Endothelial cell of umbilical vein (primary cell): Measurements from ENCODE around the gene OSBPL10. TPM values are rescaled to one million over a fixed set of nuclear protein-coding genes. Genes with fewer than 3 reads are reported as not detected.

Experiments used
- BruUV-seq: library from RNA; stranded (reverse); fragments of 400-500 nt; replicated peaks from 2 replicates; lab custom pipeline; 2021; lab: Mats Ljungman, UMichigan
- CTCF ChIA-PET: fragments of 300-600, 350-600 bp; sonication (Branson Sonifier 250); formaldehyde crosslinking; loops from one replicate; lab custom pipeline; 2021; ENCODE audit warnings: antibody characterized with exemption, inconsistent platforms; lab: Charles Lee
- POLR2A ChIA-PET: fragments of 300-600, 350-600 bp; sonication (Branson Sonifier 250); formaldehyde crosslinking; loops from one replicate; lab custom pipeline; 2021; ENCODE audit warnings: antibody characterized with exemption, inconsistent platforms; lab: Charles Lee
- DNase-seq: peaks from one replicate; pipeline ENCODE4 v3.0.0-alpha.2; 2011; ENCODE audit warnings: low read depth, low spot score
- FAIRE-seq: peaks from 2 replicates; lab custom pipeline; 2011; peaks lifted over from hg19 to GRCh38; lab: Jason Lieb, UNC
- H2AFZ ChIP-seq: 2 replicates; pipeline ENCODE4 v1.6.0; 2012; ENCODE audit warnings: low read depth, low read length, control low read depth, inconsistent platforms
- H3K27ac ChIP-seq: 2 replicates; pipeline ENCODE4 v1.5.1; 2011; ENCODE audit warnings: low read depth, mild to moderate bottlenecking, control low read depth, low read length, moderate library complexity; ENCODE audit not compliant: insufficient read depth
- H3K27me3 ChIP-seq, 2 experiments: 2 replicates each; pipeline versions ENCODE4 v1.6.0 to v1.6.1; 2011; ENCODE audit warnings: low read length in 2 of 2, mixed read lengths in 1 of 2; ENCODE audit not compliant: control insufficient read depth in 2 of 2, insufficient read depth in 2 of 2
- H3K36me3 ChIP-seq, 2 experiments: 2 replicates in 1 of 2; 3 replicates in 1 of 2; pipeline ENCODE4 v1.5.1; 2011; ENCODE audit warnings: low read length in 2 of 2, mild to moderate bottlenecking in 1 of 2, moderate library complexity in 1 of 2; ENCODE audit not compliant: control insufficient read depth in 2 of 2, insufficient read depth in 2 of 2; ENCODE audit errors: extremely low read depth in 1 of 2
- H3K4me1 ChIP-seq: 3 replicates; pipeline ENCODE4 v1.5.1; 2011; ENCODE audit warnings: mild to moderate bottlenecking, low read length; ENCODE audit not compliant: control insufficient read depth, insufficient read depth; ENCODE audit errors: extremely low read depth
- H3K4me2 ChIP-seq: 2 replicates; pipeline ENCODE4 v1.6.1; 2011; ENCODE audit warnings: low read length, control low read depth, mixed read lengths; ENCODE audit not compliant: insufficient read depth
- H3K4me3 ChIP-seq, 3 experiments: fragments of 200-600 bp in 1 of 3; sonication (generic), shearing (Covaris generic) in 1 of 3; replicated peaks in 1 of 3; 2 replicates each; pipeline ENCODE4 v1.5.1; 2011 to 2016; ENCODE audit warnings: control low read depth in 3 of 3, low read length in 3 of 3, mild to moderate bottlenecking in 2 of 3, inconsistent platforms in 1 of 3, low read depth in 1 of 3, moderate library complexity in 1 of 3; ENCODE audit not compliant: insufficient read depth in 1 of 3
- H3K79me2 ChIP-seq: 2 replicates; pipeline ENCODE4 v1.6.0; 2012; ENCODE audit warnings: low read length, inconsistent platforms; ENCODE audit not compliant: control insufficient read depth, insufficient read depth
- H3K9ac ChIP-seq: replicated peaks from 2 replicates; pipeline ENCODE3; 2011; ENCODE audit warnings: low read length, control low read depth; ENCODE audit not compliant: insufficient read depth; ENCODE audit errors: extremely low read depth
- H3K9me1 ChIP-seq: replicated peaks from 3 replicates; pipeline ENCODE4 v1.6.0; 2011; ENCODE audit warnings: mild to moderate bottlenecking, low read length; ENCODE audit not compliant: control insufficient read depth, insufficient read depth; ENCODE audit errors: extremely low read depth
- H3K9me3 ChIP-seq: replicated peaks from 2 replicates; pipeline ENCODE4 v1.5.1; 2012; ENCODE audit warnings: low read length, inconsistent platforms; ENCODE audit not compliant: control insufficient read depth, insufficient read depth
- H4K20me1 ChIP-seq: replicated peaks from 2 replicates; pipeline ENCODE3; 2011; ENCODE audit warnings: mild to moderate bottlenecking, low read length; ENCODE audit not compliant: control insufficient read depth, insufficient read depth; ENCODE audit errors: extremely low read depth
- EZH2 ChIP-seq: IDR thresholded peaks from 2 replicates; pipeline ENCODE4 v1.6.1; 2012; ENCODE audit warnings: borderline replicate concordance, low read depth, mild to moderate bottlenecking, moderate library complexity, low read length, inconsistent platforms; ENCODE audit not compliant: severe bottlenecking
- FOS ChIP-seq: IDR thresholded peaks from 2 replicates; pipeline ENCODE4 v1.6.1; 2011; ENCODE audit warnings: mild to moderate bottlenecking, low read length, moderate library complexity, borderline replicate concordance; ENCODE audit not compliant: insufficient read depth
- GATA2 ChIP-seq: IDR thresholded peaks from 2 replicates; pipeline ENCODE4 v1.7.0; 2011; ENCODE audit warnings: low read depth, mild to moderate bottlenecking, moderate library complexity, mixed read lengths, low read length; ENCODE audit not compliant: insufficient read length, insufficient read depth
- JUN ChIP-seq: IDR thresholded peaks from 2 replicates; pipeline ENCODE4 v1.6.1; 2011; ENCODE audit warnings: borderline replicate concordance, low read depth; ENCODE audit not compliant: insufficient read length, insufficient read depth
- MYC ChIP-seq: IDR thresholded peaks from one replicate; pipeline ENCODE4 v1.6.1; 2011; ENCODE audit warnings: mild to moderate bottlenecking, low read depth, low read length
- POLR2A ChIP-seq: IDR thresholded peaks from 2 replicates; pipeline ENCODE4 v1.6.1; 2012; ENCODE audit warnings: low read depth, mild to moderate bottlenecking, control low read depth, low read length
- POLR2AphosphoS5 ChIP-seq: IDR thresholded peaks from 2 replicates; pipeline ENCODE4 v1.6.1; 2012; ENCODE audit warnings: low read depth, mild to moderate bottlenecking, control low read depth, low read length, moderate library complexity; ENCODE audit not compliant: insufficient read depth
- dilution Hi-C: fragments of 300-500 bp; cut with MboI; formaldehyde crosslinking; loops from one replicate; pipeline ENCODE4 v1.15.0; 2019; ENCODE audit warnings: low sequenced_read_pairs; ENCODE audit not compliant: extremely low pct_ligation_motif_present
- intact Hi-C: fragments of 100-400 bp; cut with micrococcal nuclease; formaldehyde crosslinking; loops from one replicate; pipeline ENCODE4 v1.10.0; 2022
- polyA plus RNA-seq, 4 experiments: library from polyadenylated mRNA; depleted of rRNA in 3 of 4; stranded (reverse) in 3 of 4; unstranded in 1 of 4; fragments of >200 nt; gene quantifications; 2 replicates each; pipeline versions ENCODE4 v1.2.1 to v1.2.3, GENCODE V29; 2011 to 2012; ENCODE audit warnings: missing spikeins in 1 of 4
- total RNA-seq: library from RNA; stranded (reverse); gene quantifications from 2 replicates; pipeline ENCODE4 v1.2.3, GENCODE V29; 2021
- TF ChIP-seq, protein P1 (sequence below), 2 donors: IDR thresholded peaks; 1 replicate in 1 of 2; 2 replicates in 1 of 2; pipeline ENCODE4 v1.5.1; 2011; ENCODE audit warnings: low read length in 2 of 2, mild to moderate bottlenecking in 2 of 2, moderate library complexity in 2 of 2, control low read depth in 1 of 2, inconsistent platforms in 1 of 2, low read depth in 1 of 2; ENCODE audit not compliant: insufficient read depth in 1 of 2; ENCODE audit errors: extremely low read depth in 1 of 2
- TF ChIP-seq, protein P2 (sequence below): IDR thresholded peaks from 2 replicates; pipeline ENCODE4 v1.6.1; 2011; ENCODE audit not compliant: insufficient read depth, insufficient read length

The OSBPL10 gene
- total and polyA plus RNA-seq, 2 donors (not counting 3 experiments of a cell fraction or from before 2014, with no cell fraction given): 10.8 to 47.6 TPM

DNA sequence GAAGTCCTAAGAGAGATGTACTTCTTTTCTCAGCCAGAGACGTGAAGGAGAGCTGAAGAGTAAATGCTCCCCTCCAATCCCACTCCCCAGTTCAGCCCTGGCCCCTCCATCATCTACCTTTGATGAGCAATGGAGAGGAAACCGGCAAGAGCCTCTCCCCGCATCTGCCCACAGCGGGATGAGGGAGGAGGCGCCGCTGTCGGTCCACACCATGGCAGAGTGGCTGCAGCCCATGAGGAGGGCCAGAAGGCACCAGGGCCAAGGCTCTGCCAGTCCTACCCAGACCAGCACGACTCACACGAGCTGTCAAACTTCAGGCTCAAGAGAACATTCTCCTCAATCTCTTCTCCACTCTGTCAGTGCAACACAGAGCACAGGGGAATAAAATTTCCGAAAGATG, 129.8 kb downstream of the OSBPL10 start:
- no peak overlapping the region for H3K4me3 ChIP-seq
- no peaks in the 10 kb centered on the region for H3K79me2 ChIP-seq
- no TSS peak for BruUV-seq
- H3K27ac ChIP-seq: no peak overlapping the region
- H3K27me3 ChIP-seq: no peaks in the 10 kb centered on the region
- no peak overlapping the region for H3K4me2 ChIP-seq
- DNase-seq: no peak
- H3K36me3 ChIP-seq: no peaks in the 10 kb centered on the region
- TF ChIP-seq GATA2: no peak
- TF ChIP-seq POLR2A: no peak
- no peak for TF ChIP-seq MYC
- no peak for TF ChIP-seq FOS
- no peak for TF ChIP-seq POLR2AphosphoS5
- no peak for TF ChIP-seq EZH2
- TF ChIP-seq JUN: no peak
- TF ChIP-seq, protein P1, sequence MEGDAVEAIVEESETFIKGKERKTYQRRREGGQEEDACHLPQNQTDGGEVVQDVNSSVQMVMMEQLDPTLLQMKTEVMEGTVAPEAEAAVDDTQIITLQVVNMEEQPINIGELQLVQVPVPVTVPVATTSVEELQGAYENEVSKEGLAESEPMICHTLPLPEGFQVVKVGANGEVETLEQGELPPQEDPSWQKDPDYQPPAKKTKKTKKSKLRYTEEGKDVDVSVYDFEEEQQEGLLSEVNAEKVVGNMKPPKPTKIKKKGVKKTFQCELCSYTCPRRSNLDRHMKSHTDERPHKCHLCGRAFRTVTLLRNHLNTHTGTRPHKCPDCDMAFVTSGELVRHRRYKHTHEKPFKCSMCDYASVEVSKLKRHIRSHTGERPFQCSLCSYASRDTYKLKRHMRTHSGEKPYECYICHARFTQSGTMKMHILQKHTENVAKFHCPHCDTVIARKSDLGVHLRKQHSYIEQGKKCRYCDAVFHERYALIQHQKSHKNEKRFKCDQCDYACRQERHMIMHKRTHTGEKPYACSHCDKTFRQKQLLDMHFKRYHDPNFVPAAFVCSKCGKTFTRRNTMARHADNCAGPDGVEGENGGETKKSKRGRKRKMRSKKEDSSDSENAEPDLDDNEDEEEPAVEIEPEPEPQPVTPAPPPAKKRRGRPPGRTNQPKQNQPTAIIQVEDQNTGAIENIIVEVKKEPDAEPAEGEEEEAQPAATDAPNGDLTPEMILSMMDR (IDR thresholded peaks at IDR 0.05; ENCODE audit: extremely low read depth in 1 of 2, insufficient read depth in 1 of 2, low read depth in 1 of 2, low read length in 2 of 2): no peak
- TF ChIP-seq, protein P2, sequence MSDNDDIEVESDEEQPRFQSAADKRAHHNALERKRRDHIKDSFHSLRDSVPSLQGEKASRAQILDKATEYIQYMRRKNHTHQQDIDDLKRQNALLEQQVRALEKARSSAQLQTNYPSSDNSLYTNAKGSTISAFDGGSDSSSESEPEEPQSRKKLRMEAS: no peak
- dilution Hi-C loops: no loop called here
- ChIA-PET CTCF (no interaction called here), POLR2A (no interaction called here)
- H2AFZ ChIP-seq: no peak overlapping the region
- no peaks in the 10 kb centered on the region for H3K9me3 ChIP-seq
- no peaks in the 10 kb centered on the region for H3K9me1 ChIP-seq
- FAIRE-seq: no peak
- intact Hi-C loops: no loop called here
- H3K4me1 ChIP-seq: no peaks in the 10 kb centered on the region
- H4K20me1 ChIP-seq: no peaks in the 10 kb centered on the region
- no peak overlapping the region for H3K9ac ChIP-seq
